OCI-LY1 (cell line): ENCODE results near the gene SMAD9.

Experiments used
- H2AFZ ChIP-seq: fragments of 200-600 bp; sonication (generic), shearing (Covaris generic); 2 replicates; pipeline ENCODE4 v1.6.0; 2014; ENCODE audit warnings: antibody characterized with exemption, mild to moderate bottlenecking, low read length
- H3F3A ChIP-seq: fragments of 200-600 bp; sonication (generic), shearing (Covaris generic); 2 replicates; pipeline ENCODE4 v1.6.0; 2014; ENCODE audit warnings: mild to moderate bottlenecking, antibody characterized with exemption, low read length, moderate library complexity; ENCODE audit not compliant: insufficient read depth
- H3K27ac ChIP-seq: fragments of 200-600 bp; sonication (generic); 2 replicates; pipeline ENCODE4 v1.5.1; 2014; ENCODE audit warnings: low read length, mixed run types, mild to moderate bottlenecking, low read depth; ENCODE audit not compliant: poor library complexity, severe bottlenecking
- H3K27me3 ChIP-seq: fragments of 200-600 bp; sonication (generic); 2 replicates; pipeline ENCODE4 v1.6.0; 2014; ENCODE audit warnings: antibody characterized with exemption, mild to moderate bottlenecking, low read length, moderate library complexity; ENCODE audit not compliant: insufficient read depth
- H3K36me3 ChIP-seq: fragments of 200-600 bp; sonication (generic); 2 replicates; pipeline ENCODE4 v1.6.1; 2014; ENCODE audit warnings: mild to moderate bottlenecking, antibody characterized with exemption, low read length, moderate library complexity, mixed read lengths; ENCODE audit not compliant: insufficient read depth
- H3K4me1 ChIP-seq: fragments of 200-600 bp; sonication (generic); 2 replicates; pipeline ENCODE4 v1.5.1; 2014; ENCODE audit warnings: mild to moderate bottlenecking, low read length, moderate library complexity; ENCODE audit not compliant: insufficient read depth, severe bottlenecking
- H3K4me2 ChIP-seq: fragments of 200-600 bp; sonication (generic), shearing (Covaris generic); 2 replicates; pipeline ENCODE4 v1.6.1; 2014; ENCODE audit warnings: low read length
- H3K4me3 ChIP-seq: fragments of 200-600 bp; sonication (generic); 2 replicates; pipeline ENCODE4 v1.5.1; 2014; ENCODE audit warnings: low read length, low read depth, mild to moderate bottlenecking, mixed read lengths; ENCODE audit not compliant: poor library complexity, severe bottlenecking
- H3K79me2 ChIP-seq: fragments of 200-600 bp; shearing (Covaris generic); 2 replicates; pipeline ENCODE4 v1.6.1; 2016; ENCODE audit warnings: mixed run types, low read length, mixed read lengths; ENCODE audit not compliant: insufficient read depth
- H3K9ac ChIP-seq: fragments of 200-600 bp; sonication (generic), shearing (Covaris generic); 2 replicates; pipeline ENCODE4 v1.6.1; 2014; ENCODE audit warnings: mild to moderate bottlenecking, low read length, mixed read lengths
- H3K9me2 ChIP-seq: fragments of 200-600 bp; sonication (generic), shearing (Covaris generic); 2 replicates; pipeline ENCODE4 v1.6.1; 2014; ENCODE audit warnings: low read depth, mild to moderate bottlenecking, low read length, mixed read lengths
- H3K9me3 ChIP-seq: fragments of 200-600 bp; shearing (Covaris generic); 2 replicates; pipeline ENCODE4 v1.6.1; 2014; ENCODE audit warnings: low read length, mixed read lengths
- H4K20me1 ChIP-seq: fragments of 200-600 bp; sonication (generic), shearing (Covaris generic); 2 replicates; pipeline ENCODE4 v1.6.0; 2016; ENCODE audit warnings: mild to moderate bottlenecking, low read length; ENCODE audit not compliant: insufficient read depth
- EZH2 ChIP-seq: fragments of 200-600 bp; sonication (generic), shearing (Covaris generic); IDR thresholded peaks from 2 replicates; pipeline ENCODE4 v1.8.0; 2017; ENCODE audit warnings: borderline replicate concordance, mixed run types, mild to moderate bottlenecking, antibody characterized with exemption, low read length, moderate library complexity, mixed read lengths
- TF ChIP-seq, protein P1 (sequence below): fragments of 200-600 bp; sonication (generic), shearing (Covaris generic); IDR thresholded peaks from 2 replicates; pipeline ENCODE4 v1.5.1; 2017; ENCODE audit warnings: mild to moderate bottlenecking, antibody characterized with exemption, low read length, moderate library complexity, mixed read lengths

The SMAD9 gene

GRCh38 chr13:36804588-36804987 is 115.5 kb downstream of the SMAD9 start:
- H3K4me1 ChIP-seq = no peaks in the 10 kb centered on the region
- no peak overlapping the region for H3K9ac ChIP-seq
- H3F3A ChIP-seq = no peaks in the 10 kb centered on the region
- no peak overlapping the region for H2AFZ ChIP-seq
- no peaks in the 10 kb centered on the region for H3K79me2 ChIP-seq
- H3K27ac ChIP-seq = no peak overlapping the region
- no peaks in the 10 kb centered on the region for H4K20me1 ChIP-seq
- H3K9me2 ChIP-seq = no peaks in the 10 kb centered on the region
- no peaks in the 10 kb centered on the region for H3K9me3 ChIP-seq
- no peak overlapping the region for H3K4me2 ChIP-seq
- no peak for TF ChIP-seq EZH2
- TF ChIP-seq, protein P1, sequence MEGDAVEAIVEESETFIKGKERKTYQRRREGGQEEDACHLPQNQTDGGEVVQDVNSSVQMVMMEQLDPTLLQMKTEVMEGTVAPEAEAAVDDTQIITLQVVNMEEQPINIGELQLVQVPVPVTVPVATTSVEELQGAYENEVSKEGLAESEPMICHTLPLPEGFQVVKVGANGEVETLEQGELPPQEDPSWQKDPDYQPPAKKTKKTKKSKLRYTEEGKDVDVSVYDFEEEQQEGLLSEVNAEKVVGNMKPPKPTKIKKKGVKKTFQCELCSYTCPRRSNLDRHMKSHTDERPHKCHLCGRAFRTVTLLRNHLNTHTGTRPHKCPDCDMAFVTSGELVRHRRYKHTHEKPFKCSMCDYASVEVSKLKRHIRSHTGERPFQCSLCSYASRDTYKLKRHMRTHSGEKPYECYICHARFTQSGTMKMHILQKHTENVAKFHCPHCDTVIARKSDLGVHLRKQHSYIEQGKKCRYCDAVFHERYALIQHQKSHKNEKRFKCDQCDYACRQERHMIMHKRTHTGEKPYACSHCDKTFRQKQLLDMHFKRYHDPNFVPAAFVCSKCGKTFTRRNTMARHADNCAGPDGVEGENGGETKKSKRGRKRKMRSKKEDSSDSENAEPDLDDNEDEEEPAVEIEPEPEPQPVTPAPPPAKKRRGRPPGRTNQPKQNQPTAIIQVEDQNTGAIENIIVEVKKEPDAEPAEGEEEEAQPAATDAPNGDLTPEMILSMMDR = no peak
- H3K36me3 ChIP-seq = no peaks in the 10 kb centered on the region
- H3K27me3 ChIP-seq = no peaks in the 10 kb centered on the region
- H3K4me3 ChIP-seq = no peak overlapping the region

DNA sequence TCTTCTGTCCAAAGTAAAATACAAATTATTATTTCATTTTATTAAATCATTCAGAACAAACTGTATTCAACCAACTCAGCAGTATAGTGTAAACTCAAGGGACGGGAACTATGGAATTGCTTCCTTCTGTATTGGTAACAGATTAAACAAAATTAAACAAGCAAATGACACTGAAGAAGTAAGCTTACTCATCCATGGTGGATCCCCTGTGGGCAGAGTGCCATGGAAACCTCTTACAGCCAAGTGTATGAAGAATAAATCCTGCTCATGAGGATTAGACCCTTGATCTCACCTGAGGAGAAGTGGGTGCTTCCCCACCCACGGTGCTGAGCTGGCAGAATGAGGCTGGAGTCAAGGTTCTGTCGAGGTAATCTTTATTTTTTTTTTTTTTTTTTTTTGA is 119.0 kb downstream of the SMAD9 start:
- no peak overlapping the region for H3K27ac ChIP-seq
- no peak overlapping the region for H3K4me2 ChIP-seq
- H3F3A ChIP-seq = no peaks in the 10 kb centered on the region
- no peaks in the 10 kb centered on the region for H3K9me3 ChIP-seq
- no peak overlapping the region for H3K9ac ChIP-seq
- H3K4me1 ChIP-seq = no peaks in the 10 kb centered on the region
- H3K4me3 ChIP-seq = no peak overlapping the region
- no peaks in the 10 kb centered on the region for H4K20me1 ChIP-seq
- TF ChIP-seq, protein P1 = no peak
- TF ChIP-seq EZH2 = no peak
- no peaks in the 10 kb centered on the region for H3K9me2 ChIP-seq
- no peaks in the 10 kb centered on the region for H3K79me2 ChIP-seq
- H3K36me3 ChIP-seq = no peaks in the 10 kb centered on the region
- no peak overlapping the region for H2AFZ ChIP-seq
- H3K27me3 ChIP-seq = no peaks in the 10 kb centered on the region

DNA sequence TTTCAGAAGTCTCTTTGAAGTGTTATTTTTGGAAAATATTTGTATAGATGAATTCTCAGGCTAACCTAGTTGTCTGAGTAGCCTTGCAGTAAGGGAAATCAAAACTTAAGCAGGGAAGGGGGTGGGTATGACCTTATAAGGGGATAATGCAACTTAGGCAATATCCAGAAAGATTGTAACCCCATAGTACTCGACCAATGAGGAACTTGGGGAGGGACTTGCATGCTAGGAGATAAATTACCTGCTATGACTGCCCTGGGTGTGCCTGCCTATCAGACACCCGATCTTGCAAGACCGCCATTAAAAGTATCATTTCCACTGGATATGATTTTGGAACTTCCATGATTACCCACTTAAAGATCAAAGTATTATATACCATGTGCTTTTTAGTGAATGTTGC is 124.0 kb downstream of the SMAD9 start:
- no peaks in the 10 kb centered on the region for H3K9me3 ChIP-seq
- no peaks in the 10 kb centered on the region for H3F3A ChIP-seq
- no peak for TF ChIP-seq EZH2
- TF ChIP-seq, protein P1 = no peak
- no peaks in the 10 kb centered on the region for H3K9me2 ChIP-seq
- H3K4me2 ChIP-seq = no peak overlapping the region
- H3K36me3 ChIP-seq = no peaks in the 10 kb centered on the region
- H4K20me1 ChIP-seq = no peaks in the 10 kb centered on the region
- H3K4me1 ChIP-seq = no peaks in the 10 kb centered on the region
- H3K27me3 ChIP-seq = no peaks in the 10 kb centered on the region
- H3K4me3 ChIP-seq = no peak overlapping the region
- H2AFZ ChIP-seq = no peak overlapping the region
- H3K27ac ChIP-seq = no peak overlapping the region
- H3K79me2 ChIP-seq = no peaks in the 10 kb centered on the region
- H3K9ac ChIP-seq = no peak overlapping the region
